Ectodermal cell (in vitro differentiated cells): ENCODE measurements around the gene RNF145. TPM values are rescaled to one million over a fixed set of nuclear protein-coding genes. Genes with fewer than 3 reads are reported as not detected.

Experiments used
- H3K27ac ChIP-seq: 2 replicates; pipeline ENCODE4 v1.7.0; 2013; ENCODE audit warnings: mild to moderate bottlenecking, low read depth, low read length; ENCODE audit not compliant: insufficient read depth, poor library complexity, severe bottlenecking
- H3K27me3 ChIP-seq: 2 replicates; pipeline ENCODE4 v1.7.0; 2013; ENCODE audit warnings: mild to moderate bottlenecking, low read length; ENCODE audit not compliant: insufficient read depth, control insufficient read depth, poor library complexity, severe bottlenecking
- H3K36me3 ChIP-seq: one replicate; pipeline ENCODE4 v1.7.0; 2013; ENCODE audit warnings: low read length; ENCODE audit not compliant: control insufficient read depth, insufficient read depth
- H3K4me1 ChIP-seq: one replicate; pipeline ENCODE4 v1.7.0; 2013; ENCODE audit warnings: low read length; ENCODE audit not compliant: control insufficient read depth, insufficient read depth
- H3K4me3 ChIP-seq: 2 replicates; pipeline ENCODE4 v1.7.0; 2013; ENCODE audit warnings: low read depth, low read length, control low read depth; ENCODE audit not compliant: insufficient read depth
- H3K9me3 ChIP-seq: 2 replicates; pipeline ENCODE4 v1.7.0; 2013; ENCODE audit warnings: mild to moderate bottlenecking, low read length, moderate library complexity; ENCODE audit not compliant: control insufficient read depth
- WGBS, 2 experiments: methylation state at CpG; one replicate each; pipeline ENCODE4 v1.1.7; 2013; ENCODE audit warnings: missing lambda C conversion rate in 2 of 2; 5-methylcytosine and 5-hydroxymethylcytosine counted together
- polyA plus RNA-seq, 4 experiments: library from polyadenylated mRNA; stranded (reverse); fragments of 50-300 nt; gene quantifications; one replicate each; pipeline ENCODE4 v1.2.3, GENCODE V29; 2013

Gene RNF145
- polyA plus RNA-seq (2013, experiment 1 of 4): 83.3 TPM
- polyA plus RNA-seq (2013, experiment 2 of 4): 87.8 TPM
- 69.3 TPM for polyA plus RNA-seq (2013, experiment 3 of 4)
- polyA plus RNA-seq (2013, experiment 4 of 4): 81.3 TPM

GRCh38 chr5:159209438-159210209 lies at the start of gene RNF145:
Gene RNF145, minus strand, starts transcription at chr5:159209553. Its CDS starts 5,936 bp downstream, at chr5:159203617.
- peak within 1 kb of the TSS; percentile 81 for H3K27ac ChIP-seq
- H3K27me3 ChIP-seq: no peaks in the 10 kb centered on the region
- WGBS, 2 experiments: 1% methylated on average over 65 of the region's 65 CpGs
- H3K4me1 ChIP-seq: peaks cover 21% of the 10 kb centered on the region
- H3K4me3 ChIP-seq: peak within 1 kb of the TSS; percentile 69
- no peaks in the 10 kb centered on the region for H3K9me3 ChIP-seq
- H3K36me3 ChIP-seq: no peaks in the 10 kb centered on the region

GRCh38 chr5:159258361-159258760 lies 49.0 kb upstream of the RNF145 start:
- Histone ChIP-seq H3K4me1 (no peaks in the 10 kb centered on the region), H3K27ac (no peak overlapping the region), H3K4me3 (no peak overlapping the region), H3K27me3 (peaks cover 47% of the 10 kb centered on the region), H3K36me3 (no peaks in the 10 kb centered on the region), H3K9me3 (no peaks in the 10 kb centered on the region)
- 94 to 95% methylated on average over 2 of the region's 2 CpGs for WGBS, 2 experiments

GRCh38 chr5:159257629-159258283 lies 48.4 kb upstream of the RNF145 start:
- Histone ChIP-seq H3K36me3 (no peaks in the 10 kb centered on the region), H3K4me1 (no peaks in the 10 kb centered on the region), H3K4me3 (no peak overlapping the region), H3K9me3 (no peaks in the 10 kb centered on the region), H3K27ac (no peak overlapping the region), H3K27me3 (peaks cover 47% of the 10 kb centered on the region)
- WGBS, 2 experiments: 81 to 82% methylated on average over 4 to 5 of the region's 6 CpGs

- peaks cover 46% of the 10 kb centered on the region for H3K27me3 ChIP-seq
- no peak overlapping the region for H3K27ac ChIP-seq
These were observed 47.7 kb upstream of the RNF145 start for GRCh38 chr5:159257007-159257406.

GRCh38 chr5:159252195-159252594 lies 42.8 kb upstream of the RNF145 start:
- Histone ChIP-seq H3K27me3 (peaks cover 32% of the 10 kb centered on the region), H3K4me1 (no peaks in the 10 kb centered on the region), H3K9me3 (no peaks in the 10 kb centered on the region), H3K36me3 (no peaks in the 10 kb centered on the region), H3K27ac (no peak overlapping the region), H3K4me3 (no peak overlapping the region)
- WGBS, 2 experiments: 0% methylated on average over 1 of the region's 1 CpG

More at GRCh38 chr5:159257007-159257406, 47.7 kb upstream of the RNF145 start:
- no peaks in the 10 kb centered on the region for H3K4me1 ChIP-seq
- no peaks in the 10 kb centered on the region for H3K9me3 ChIP-seq
- no peaks in the 10 kb centered on the region for H3K36me3 ChIP-seq
- no peak overlapping the region for H3K4me3 ChIP-seq

GRCh38 chr5:159249158-159249557 lies 39.8 kb upstream of the RNF145 start:
- Histone ChIP-seq H3K4me3 (no peak overlapping the region), H3K27ac (no peak overlapping the region), H3K36me3 (no peaks in the 10 kb centered on the region), H3K27me3 (peaks cover 17% of the 10 kb centered on the region), H3K9me3 (no peaks in the 10 kb centered on the region), H3K4me1 (no peaks in the 10 kb centered on the region)
- 80% methylated on average over 1 of the region's 2 CpGs for WGBS, 2 experiments

- peaks cover 17% of the 10 kb centered on the region for H3K27me3 ChIP-seq
- H3K27ac ChIP-seq: no peak overlapping the region
- no peak overlapping the region for H3K4me3 ChIP-seq
- no peaks in the 10 kb centered on the region for H3K36me3 ChIP-seq
- no peaks in the 10 kb centered on the region for H3K4me1 ChIP-seq
- H3K9me3 ChIP-seq: no peaks in the 10 kb centered on the region
These were observed 35.5 kb upstream of the RNF145 start for GRCh38 chr5:159244890-159245289.

GRCh38 chr5:159244163-159244562 lies 34.8 kb upstream of the RNF145 start:
- peaks cover 17% of the 10 kb centered on the region for H3K27me3 ChIP-seq
- H3K36me3 ChIP-seq: no peaks in the 10 kb centered on the region
- H3K4me3 ChIP-seq: no peak overlapping the region
- no peaks in the 10 kb centered on the region for H3K9me3 ChIP-seq
- no peaks in the 10 kb centered on the region for H3K4me1 ChIP-seq
- H3K27ac ChIP-seq: no peak overlapping the region
- 86 to 100% methylated on average over 2 to 3 of the region's 3 CpGs for WGBS, 2 experiments

GRCh38 chr5:159243385-159243784 lies 34.0 kb upstream of the RNF145 start:
- no peak overlapping the region for H3K27ac ChIP-seq
- no peak overlapping the region for H3K4me3 ChIP-seq
- H3K27me3 ChIP-seq: peaks cover 14% of the 10 kb centered on the region
- H3K9me3 ChIP-seq: no peaks in the 10 kb centered on the region
- no peaks in the 10 kb centered on the region for H3K36me3 ChIP-seq
- no peaks in the 10 kb centered on the region for H3K4me1 ChIP-seq

GRCh38 chr5:159242656-159243055 lies 33.3 kb upstream of the RNF145 start:
- H3K4me1 ChIP-seq: no peaks in the 10 kb centered on the region
- no peak overlapping the region for H3K27ac ChIP-seq
- H3K9me3 ChIP-seq: no peaks in the 10 kb centered on the region
- peaks cover 11% of the 10 kb centered on the region for H3K27me3 ChIP-seq
- H3K4me3 ChIP-seq: no peak overlapping the region
- WGBS, 2 experiments: 75 to 78% methylated on average over 4 of the region's 4 CpGs
- H3K36me3 ChIP-seq: no peaks in the 10 kb centered on the region
